Measurements from ENCODE around the gene IL10RB.

The IL10RB gene

GRCh38 chr21:33283203-33283602 is 17.0 kb downstream of the IL10RB start:
- no peak for DNase-seq (ENCODE audit: low read depth in 1 of 2, low spot score in 1 of 2)
- no peak for TF ChIP-seq JUND (IDR thresholded peaks at IDR 0.05; ENCODE audit: low read depth)
- in situ Hi-C loops (cut with HindIII; ENCODE audit: low pct_unique_long_range_greater_than_20kb, low sequenced_read_pairs): no loop called here

- DNase-seq (ENCODE audit: low read depth in 1 of 2, low spot score in 1 of 2): no peak
- no peak for TF ChIP-seq JUND (IDR thresholded peaks at IDR 0.05; ENCODE audit: low read depth)
- in situ Hi-C loops (cut with HindIII; ENCODE audit: low pct_unique_long_range_greater_than_20kb, low sequenced_read_pairs): no loop called here
Observed at GRCh38 chr21:33286076-33286475, 19.9 kb downstream of the IL10RB start.

DNA sequence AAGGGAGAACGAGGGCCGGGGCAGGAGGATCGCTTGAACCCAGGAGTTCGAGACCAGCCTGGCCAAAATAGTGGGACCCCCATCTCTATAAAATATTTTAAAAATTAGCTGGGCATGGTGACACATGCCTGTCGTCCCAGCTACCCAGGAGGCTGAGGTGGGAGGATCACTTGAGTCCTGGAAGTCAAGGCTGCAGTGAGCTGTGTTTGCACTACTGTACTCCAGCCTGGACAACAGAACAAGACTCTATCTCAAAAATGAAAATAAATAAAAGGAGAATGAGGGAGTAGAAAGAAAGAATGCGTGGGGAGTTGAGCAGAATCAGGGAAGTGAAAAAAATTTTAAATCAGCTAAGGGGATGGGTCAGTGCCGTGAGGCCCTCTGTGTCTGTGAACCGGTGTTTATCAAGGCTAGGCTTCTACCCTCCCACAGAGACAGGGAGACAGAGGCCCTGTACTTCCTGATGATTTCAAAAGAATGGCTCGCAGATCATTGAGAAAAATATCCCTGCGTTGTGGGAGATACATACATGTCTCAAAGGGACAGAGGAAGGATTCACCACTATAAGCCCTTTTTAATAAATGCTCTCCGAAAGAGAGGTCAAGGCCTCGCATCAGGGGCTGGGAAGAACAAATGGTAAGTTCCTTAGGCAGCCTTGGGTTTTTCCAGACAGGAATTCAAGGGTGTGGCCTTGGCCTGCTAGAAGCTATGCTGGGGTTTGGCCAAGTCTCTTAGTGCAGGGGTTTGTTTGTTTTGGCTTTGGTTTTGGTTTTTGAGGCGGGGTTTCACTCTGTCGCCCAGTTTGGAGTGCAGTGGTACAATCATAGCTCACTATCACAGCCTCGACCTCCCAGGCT is 20.7 kb downstream of the IL10RB start:
- DNase-seq (ENCODE audit: low read depth in 1 of 2, low spot score in 1 of 2): peak in 1 of 2 experiments; percentile 16
- TF ChIP-seq JUND (IDR thresholded peaks at IDR 0.05; ENCODE audit: low read depth): no peak
- in situ Hi-C loops (cut with HindIII; ENCODE audit: low pct_unique_long_range_greater_than_20kb, low sequenced_read_pairs): no loop called here

GRCh38 chr21:33289199-33289819 is 23.1 kb downstream of the IL10RB start:
- TF ChIP-seq JUND (IDR thresholded peaks at IDR 0.05; ENCODE audit: low read depth): no peak
- DNase-seq (ENCODE audit: low read depth in 1 of 2, low spot score in 1 of 2): no peak
- in situ Hi-C loops (cut with HindIII; ENCODE audit: low pct_unique_long_range_greater_than_20kb, low sequenced_read_pairs): no loop called here

- no peak for TF ChIP-seq JUND (IDR thresholded peaks at IDR 0.05; ENCODE audit: low read depth)
- no peak for DNase-seq (ENCODE audit: low read depth in 1 of 2, low spot score in 1 of 2)
- in situ Hi-C loops (cut with HindIII; ENCODE audit: low pct_unique_long_range_greater_than_20kb, low sequenced_read_pairs): no loop called here
Observed at GRCh38 chr21:33290441-33290840, 24.3 kb downstream of the IL10RB start.

DNA sequence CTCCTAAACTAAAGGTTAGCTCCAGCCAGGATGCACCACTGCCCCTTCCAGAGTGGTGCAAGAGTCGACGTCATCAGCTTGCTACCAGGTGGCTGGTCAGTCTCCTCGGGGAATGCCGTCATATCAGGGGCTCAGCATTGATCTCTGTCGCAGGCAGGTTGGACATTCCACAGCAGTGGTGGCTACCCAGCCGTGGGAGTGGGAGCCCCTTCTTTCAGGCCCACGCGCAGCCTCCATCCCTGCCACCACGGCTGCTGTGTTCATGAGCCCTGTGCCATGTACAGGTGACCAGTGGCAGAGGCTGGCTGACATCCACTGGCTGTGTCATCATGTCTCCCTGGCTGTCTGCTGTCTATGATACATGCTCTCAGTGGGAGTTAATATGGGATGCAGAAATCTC is 25.5 kb downstream of the IL10RB start:
- TF ChIP-seq JUND (IDR thresholded peaks at IDR 0.05; ENCODE audit: low read depth): no peak
- no peak for DNase-seq (ENCODE audit: low read depth in 1 of 2, low spot score in 1 of 2)
- in situ Hi-C loops (cut with HindIII; ENCODE audit: low pct_unique_long_range_greater_than_20kb, low sequenced_read_pairs): no loop called here

DNA sequence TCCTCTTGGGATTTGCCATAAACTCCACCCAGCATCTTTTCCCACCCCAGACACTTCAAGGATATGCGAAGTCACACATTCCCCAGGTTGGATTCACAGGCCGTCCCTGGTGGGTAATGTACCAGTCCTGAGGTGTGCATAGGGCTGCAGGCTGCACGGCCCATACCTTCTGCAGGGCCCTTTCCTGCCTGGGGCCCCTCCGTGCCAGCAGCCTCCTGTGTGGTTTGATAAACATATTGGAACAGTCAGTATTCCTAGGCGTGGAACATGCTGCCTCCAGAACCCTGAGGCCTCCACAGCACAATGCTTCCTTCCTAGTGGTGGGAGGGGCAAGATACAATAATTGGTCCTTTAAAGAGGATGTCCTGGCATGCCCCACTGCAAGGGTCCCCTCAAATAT is 26.6 kb downstream of the IL10RB start:
- DNase-seq (ENCODE audit: low read depth in 1 of 2, low spot score in 1 of 2): no peak
- no peak for TF ChIP-seq JUND (IDR thresholded peaks at IDR 0.05; ENCODE audit: low read depth)
- in situ Hi-C loops (cut with HindIII; ENCODE audit: low pct_unique_long_range_greater_than_20kb, low sequenced_read_pairs): no loop called here

DNA sequence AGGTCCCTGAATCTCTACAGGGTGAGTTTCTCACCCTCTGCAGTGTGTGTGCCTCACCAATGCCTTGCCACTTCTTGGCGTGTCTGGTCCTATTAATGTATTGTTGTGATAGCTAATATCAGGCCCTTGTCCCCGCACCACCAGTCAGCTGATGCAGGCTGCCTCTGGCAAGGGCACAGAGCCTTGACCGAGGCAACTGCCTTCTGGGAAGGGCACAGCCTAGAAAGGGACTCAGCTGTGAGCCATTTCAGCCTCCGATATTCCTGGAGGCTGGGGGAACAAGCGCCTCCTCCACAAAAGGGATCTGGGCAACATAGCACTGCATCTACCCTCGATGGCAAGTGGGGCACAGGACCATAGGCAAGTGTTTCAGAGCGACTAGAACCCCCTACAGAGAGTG is 27.0 kb downstream of the IL10RB start:
- no peak for TF ChIP-seq JUND (IDR thresholded peaks at IDR 0.05; ENCODE audit: low read depth)
- in situ Hi-C loops (cut with HindIII; ENCODE audit: low pct_unique_long_range_greater_than_20kb, low sequenced_read_pairs): no loop called here
- DNase-seq (ENCODE audit: low read depth in 1 of 2, low spot score in 1 of 2): no peak

DNA sequence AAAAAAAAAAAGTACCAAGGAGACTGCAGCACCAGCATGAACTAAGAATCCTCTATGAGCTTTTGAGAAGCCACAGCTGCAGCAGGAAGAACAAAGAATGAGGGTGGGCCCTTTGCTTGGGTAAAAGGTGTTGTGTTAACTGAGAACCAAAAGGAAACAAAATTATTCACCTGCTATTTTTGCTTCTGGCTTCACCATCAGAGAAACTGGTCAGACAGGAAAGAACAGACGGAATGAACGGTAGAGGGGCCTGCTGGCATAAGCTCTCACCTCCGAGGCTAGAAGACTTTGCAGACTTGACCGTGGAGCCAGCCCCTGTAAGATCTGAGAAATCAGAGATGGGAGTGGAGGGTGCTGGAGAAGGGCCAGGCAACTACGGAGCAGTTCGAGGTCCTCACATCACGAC is 27.6 kb downstream of the IL10RB start:
- in situ Hi-C loops (cut with HindIII; ENCODE audit: low pct_unique_long_range_greater_than_20kb, low sequenced_read_pairs): no loop called here
- TF ChIP-seq JUND (IDR thresholded peaks at IDR 0.05; ENCODE audit: low read depth): no peak
- no peak for DNase-seq (ENCODE audit: low read depth in 1 of 2, low spot score in 1 of 2)

DNA sequence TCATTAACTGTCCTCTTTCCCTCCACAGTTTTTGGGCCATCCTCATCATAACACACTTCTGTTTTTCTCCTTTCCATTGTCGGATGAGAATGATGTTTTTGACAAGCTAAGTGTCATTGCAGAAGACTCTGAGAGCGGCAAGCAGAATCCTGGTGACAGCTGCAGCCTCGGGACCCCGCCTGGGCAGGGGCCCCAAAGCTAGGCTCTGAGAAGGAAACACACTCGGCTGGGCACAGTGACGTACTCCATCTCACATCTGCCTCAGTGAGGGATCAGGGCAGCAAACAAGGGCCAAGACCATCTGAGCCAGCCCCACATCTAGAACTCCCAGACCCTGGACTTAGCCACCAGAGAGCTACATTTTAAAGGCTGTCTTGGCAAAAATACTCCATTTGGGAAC is 30.0 kb downstream of the IL10RB start:
- no peak for DNase-seq (ENCODE audit: low read depth in 1 of 2, low spot score in 1 of 2)
- no peak for TF ChIP-seq JUND (IDR thresholded peaks at IDR 0.05; ENCODE audit: low read depth)
- in situ Hi-C loops (cut with HindIII; ENCODE audit: low pct_unique_long_range_greater_than_20kb, low sequenced_read_pairs): no loop called here

- in situ Hi-C loops (cut with HindIII; ENCODE audit: low pct_unique_long_range_greater_than_20kb, low sequenced_read_pairs): no loop called here
Observed at GRCh38 chr21:33299181-33299752, 33.1 kb downstream of the IL10RB start.

GRCh38 chr21:33300701-33301631 is 34.8 kb downstream of the IL10RB start:
- DNase-seq (ENCODE audit: low read depth in 1 of 2, low spot score in 1 of 2): no peak
- TF ChIP-seq JUND (IDR thresholded peaks at IDR 0.05; ENCODE audit: low read depth): no peak
- in situ Hi-C loops (cut with HindIII; ENCODE audit: low pct_unique_long_range_greater_than_20kb, low sequenced_read_pairs): no loop called here

More at GRCh38 chr21:33299181-33299752, 33.1 kb downstream of the IL10RB start:
- DNase-seq (ENCODE audit: low read depth in 1 of 2, low spot score in 1 of 2): no peak
- no peak for TF ChIP-seq JUND (IDR thresholded peaks at IDR 0.05; ENCODE audit: low read depth)

Data from T47D (cell line).